ENCODE data around the gene SSNA1. TPM values are rescaled to one million over a fixed set of nuclear protein-coding genes. Genes with fewer than 3 reads are reported as not detected.

SSNA1 gene
- total and polyA plus RNA-seq, 9 of the 15 experiments (the other 6 are each of a cell fraction or from before 2014, with no cell fraction given) = 1.9 to 130 (median 57.1) TPM

GRCh38 chr9:137188490-137189296, at the start of gene SSNA1, which contains the start of gene ANAPC2 (continued):
- TF ChIP-seq CUX1 (CRISPR knock-in tag; IDR thresholded peaks at IDR 0.05) (no peak), YY1 (IDR thresholded peaks at IDR 0.05; ENCODE audit: borderline replicate concordance in 1 of 3, control insufficient read depth in 1 of 3, extremely low read depth in 1 of 3, insufficient read depth in 3 of 3, insufficient read length in 1 of 3, insufficient replicate concordance in 2 of 3, low read depth in 1 of 3, low read length in 2 of 3) (peak; percentile 67 to 91 (median 87)), SUPT5H (IDR thresholded peaks at IDR 0.05) (peak; percentile 82; the same call in 1 of the 2 replicates), SOX6 (IDR thresholded peaks at IDR 0.05) (peak; percentile 59; the same call in 1 of the 2 replicates), U2AF1 (optimal IDR thresholded peaks at IDR 0.05; ENCODE audit: low read depth, low read length) (peak; percentile 96), ZNF766 (CRISPR knock-in tag; conservative IDR thresholded peaks at IDR 0.05) (peak; percentile 70), ZBTB2 (IDR thresholded peaks at IDR 0.05) (peak; percentile 79), DEAF1 (CRISPR knock-in tag; IDR thresholded peaks at IDR 0.05) (peak; percentile 41; the same call in 1 of the 2 replicates), ZBTB49 (CRISPR knock-in tag; IDR thresholded peaks at IDR 0.05; ENCODE audit: borderline replicate concordance) (no peak), CTCF (IDR thresholded peaks at IDR 0.05 in 2 of 3, conservative IDR thresholded peaks at IDR 0.05 in 1 of 3; ENCODE audit: insufficient read depth in 2 of 3, low read depth in 1 of 3, low read length in 3 of 3) (peak; percentile 59 to 91 (median 83))
